Trophoblast cell (in vitro differentiated cells and primary cell): ENCODE measurements around the gene OR2AT4.
"Not testable (repeated sequence)": the region's sequence is repeated elsewhere in the genome, so short reads cannot be mapped to it uniquely, and the experiment has no call there.

ENCODE experiments used
- DNase-seq, 2 donors: peaks; one replicate each; pipeline ENCODE4 v3.0.0-alpha.2; 2016
- H2AFZ ChIP-seq: 2 replicates; pipeline ENCODE4 v1.6.1; 2013; ENCODE audit warnings: low read length, moderate library complexity, mild to moderate bottlenecking; ENCODE audit not compliant: insufficient read depth, poor library complexity
- H2AK5ac ChIP-seq: 2 replicates; pipeline ENCODE4 v1.6.1; 2013; ENCODE audit warnings: mild to moderate bottlenecking, low read length
- H2BK120ac ChIP-seq: 2 replicates; pipeline ENCODE4 v1.6.1; 2013; ENCODE audit warnings: low read length, mild to moderate bottlenecking, moderate library complexity; ENCODE audit not compliant: insufficient read depth, poor library complexity
- H2BK12ac ChIP-seq: 2 replicates; pipeline ENCODE4 v1.6.1; 2013; ENCODE audit warnings: mild to moderate bottlenecking, low read length, moderate library complexity
- H2BK5ac ChIP-seq: 2 replicates; pipeline ENCODE4 v1.6.1; 2013; ENCODE audit warnings: low read length, low read depth, moderate library complexity, mild to moderate bottlenecking; ENCODE audit not compliant: poor library complexity
- H3K14ac ChIP-seq: 2 replicates; pipeline ENCODE4 v1.6.1; 2013; ENCODE audit warnings: mild to moderate bottlenecking, low read length
- H3K18ac ChIP-seq: 2 replicates; pipeline ENCODE4 v1.6.1; 2013; ENCODE audit warnings: mild to moderate bottlenecking, low read length
- H3K23ac ChIP-seq: 2 replicates; pipeline ENCODE4 v1.6.1; 2013; ENCODE audit warnings: low read length
- H3K27ac ChIP-seq: 2 replicates; pipeline ENCODE4 v1.5.1; 2013; ENCODE audit warnings: low read depth, mild to moderate bottlenecking, inconsistent platforms, low read length, moderate library complexity
- H3K27me3 ChIP-seq: 2 replicates; pipeline ENCODE4 v1.6.1; 2013; ENCODE audit warnings: inconsistent platforms, mild to moderate bottlenecking, low read length, moderate library complexity; ENCODE audit not compliant: insufficient read depth
- H3K36me3 ChIP-seq, 2 experiments: 1 replicate in 1 of 2; 2 replicates in 1 of 2; pipeline ENCODE4 v1.6.1; 2013; ENCODE audit warnings: low read length in 2 of 2, mild to moderate bottlenecking in 2 of 2, moderate library complexity in 1 of 2; ENCODE audit not compliant: insufficient read depth in 2 of 2, control insufficient read depth in 1 of 2
- H3K4ac ChIP-seq: 2 replicates; pipeline ENCODE4 v1.6.1; 2013; ENCODE audit warnings: low read depth, mild to moderate bottlenecking, low read length, moderate library complexity
- H3K4me1 ChIP-seq, 2 experiments: 1 replicate in 1 of 2; 2 replicates in 1 of 2; pipeline ENCODE4 v1.6.1; 2013; ENCODE audit warnings: low read length in 2 of 2, mild to moderate bottlenecking in 2 of 2, moderate library complexity in 1 of 2; ENCODE audit not compliant: insufficient read depth in 2 of 2, control insufficient read depth in 1 of 2
- H3K4me2 ChIP-seq: 2 replicates; pipeline ENCODE4 v1.6.1; 2013; ENCODE audit warnings: inconsistent platforms, mild to moderate bottlenecking, low read length, moderate library complexity
- H3K4me3 ChIP-seq: 2 replicates; pipeline ENCODE4 v1.5.1; 2013; ENCODE audit warnings: mild to moderate bottlenecking, low read depth, low read length, inconsistent platforms
- H3K79me1 ChIP-seq: one replicate; pipeline ENCODE4 v1.6.1; 2013; ENCODE audit warnings: low read length
- H3K79me2 ChIP-seq: 2 replicates; pipeline ENCODE4 v1.6.1; 2013; ENCODE audit warnings: low read length, mild to moderate bottlenecking; ENCODE audit not compliant: control insufficient read depth, insufficient read depth, poor library complexity
- H3K9ac ChIP-seq: 2 replicates; pipeline ENCODE4 v1.6.1; 2013; ENCODE audit warnings: mild to moderate bottlenecking, low read length
- H3K9me3 ChIP-seq: 2 replicates; pipeline ENCODE4 v1.6.1; 2013; ENCODE audit warnings: low read depth, mild to moderate bottlenecking, control low read depth, inconsistent platforms, low read length; ENCODE audit not compliant: insufficient read depth
- H4K12ac ChIP-seq: 2 replicates; pipeline ENCODE4 v1.6.1; 2013; ENCODE audit warnings: low read depth, mild to moderate bottlenecking, low read length, moderate library complexity
- H4K8ac ChIP-seq: 2 replicates; pipeline ENCODE4 v1.6.1; 2013; ENCODE audit warnings: low read depth, mild to moderate bottlenecking, low read length, moderate library complexity
- H4K91ac ChIP-seq: one replicate; pipeline ENCODE4 v1.6.1; 2013; ENCODE audit warnings: low read depth, mild to moderate bottlenecking, low read length, moderate library complexity
- WGBS: extraction: QIAGEN DNeasy Blood & Tissue Kit; methylation state at CpG from one replicate; pipeline ENCODE4 v1.1.7; 2013; ENCODE audit warnings: missing lambda C conversion rate; ENCODE audit not compliant: insufficient read length, insufficient coverage; ENCODE audit errors: extremely low coverage; 5-methylcytosine and 5-hydroxymethylcytosine counted together

The OR2AT4 gene

DNA sequence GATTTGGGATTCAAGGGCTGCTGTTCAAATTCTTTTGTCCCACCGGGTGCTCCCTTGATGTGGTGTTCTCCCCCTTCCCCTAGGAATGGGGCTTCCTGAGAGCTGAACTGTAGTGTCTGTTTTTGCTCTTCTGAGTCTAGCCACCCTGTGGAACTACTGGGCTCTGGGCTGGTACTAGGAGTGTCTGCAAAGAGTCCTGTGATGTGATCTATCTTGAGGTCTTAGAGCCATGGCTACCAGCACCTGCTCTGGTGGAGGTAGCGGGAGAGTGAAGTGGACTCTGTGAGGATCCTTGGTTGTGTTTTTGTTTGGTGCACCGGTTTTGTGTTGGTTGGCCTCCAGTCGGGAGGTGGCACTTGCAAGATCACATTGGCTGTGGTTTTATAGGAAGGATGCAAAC is 46.2 kb downstream of the OR2AT4 start:
- Histone ChIP-seq H3K9ac (no peak overlapping the region), H2AFZ (no peak overlapping the region), H3K4ac (no peak overlapping the region), H3K79me1 (peaks cover 13% of the 10 kb centered on the region), H2BK5ac (no peak overlapping the region), H3K9me3 (peaks cover 3% of the 10 kb centered on the region), H3K23ac (no peak overlapping the region), H2AK5ac (no peak overlapping the region), H4K12ac (no peak overlapping the region), H3K27me3 (no peaks in the 10 kb centered on the region), H3K18ac (no peak overlapping the region), H3K4me1 (peaks cover 3 to 8% of the 10 kb centered on the region in 2 experiments), H3K4me2 (no peak overlapping the region), H3K36me3 (no peaks in the 10 kb centered on the region), H3K14ac (no peak overlapping the region), H4K8ac (no peak overlapping the region), H2BK12ac (no peak overlapping the region), H3K4me3 (no peak overlapping the region), H4K91ac (peak overlapping the region; percentile 37), H2BK120ac (no peak overlapping the region), H3K27ac (no peak overlapping the region), H3K79me2 (no peaks in the 10 kb centered on the region)
- WGBS: no CpG with 5 or more reads among the region's 4 CpGs
- no peak for DNase-seq

DNA sequence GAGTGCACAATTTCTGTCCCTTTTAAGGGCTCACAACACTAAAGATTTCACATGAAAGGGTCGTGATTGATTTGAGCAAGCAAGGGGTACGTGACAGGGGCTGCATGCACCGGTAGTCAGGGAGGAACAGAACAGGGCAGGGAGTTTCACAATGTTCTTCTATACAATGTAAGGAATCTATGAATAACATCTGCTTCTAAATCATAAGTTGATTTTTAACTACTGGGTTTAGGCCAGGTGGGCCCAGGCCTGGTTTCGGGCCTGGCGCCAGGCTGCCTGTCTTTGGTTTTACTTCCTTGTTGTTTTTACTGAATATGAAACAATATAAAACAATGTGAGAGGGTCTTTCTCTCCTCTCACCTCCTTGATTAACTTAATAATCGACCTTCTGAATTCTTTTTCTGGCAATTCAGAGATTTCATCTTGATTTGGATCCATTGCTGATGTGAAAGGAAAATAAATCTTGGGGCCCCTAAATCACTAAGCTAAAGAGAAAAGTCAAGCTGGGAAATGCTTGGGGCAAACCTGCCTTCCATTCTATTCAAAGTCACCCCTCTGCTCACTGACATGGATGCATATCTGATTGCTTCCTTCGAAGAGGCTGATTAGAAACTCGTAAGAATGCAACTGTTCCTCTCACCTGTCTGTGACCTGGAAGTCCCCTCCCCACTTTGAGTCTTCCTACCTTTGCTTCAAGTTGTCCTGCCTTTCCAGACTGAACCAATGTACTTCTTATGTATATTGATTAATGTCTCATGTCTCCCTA is 47.0 kb downstream of the OR2AT4 start:
- DNase-seq, H3K9ac ChIP-seq, H3K4me3 ChIP-seq, H3K9me3 ChIP-seq, H3K4ac ChIP-seq, H3K18ac ChIP-seq, H3K27ac ChIP-seq, H2AFZ ChIP-seq, H2BK120ac ChIP-seq, H4K12ac ChIP-seq, H2AK5ac ChIP-seq, H2BK12ac ChIP-seq, H3K79me2 ChIP-seq, H4K91ac ChIP-seq, H3K4me2 ChIP-seq, H3K36me3 ChIP-seq, H3K14ac ChIP-seq, H3K27me3 ChIP-seq, H2BK5ac ChIP-seq, H4K8ac ChIP-seq, H3K23ac ChIP-seq: not testable (repeated sequence)
- peaks cover 15% of the 10 kb centered on the region for H3K79me1 ChIP-seq
- H3K4me1 ChIP-seq: peaks cover 5 to 12% of the 10 kb centered on the region in 2 experiments
- no CpG with 5 or more reads among the region's 8 CpGs for WGBS

DNA sequence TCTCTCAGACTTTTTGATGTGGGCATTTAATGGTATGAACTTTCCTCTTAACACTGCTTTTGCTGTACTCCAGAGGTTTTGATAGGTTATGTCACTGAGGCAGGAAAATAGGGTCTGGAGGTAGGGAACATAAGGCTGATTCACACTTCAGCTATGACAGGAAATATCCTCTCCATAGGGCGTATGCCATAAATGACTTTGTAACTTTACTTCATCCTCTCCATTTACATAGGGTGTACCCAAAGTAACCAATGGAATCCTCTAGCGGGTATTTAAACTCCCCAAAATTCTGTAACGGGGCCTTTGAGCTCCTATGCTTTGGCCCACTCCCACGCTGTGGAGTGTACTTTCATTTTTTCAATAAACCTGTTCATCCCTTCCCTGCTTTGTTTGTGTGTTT is 49.5 kb downstream of the OR2AT4 start:
- Histone ChIP-seq H2AFZ (no peak overlapping the region), H3K4me3 (no peak overlapping the region), H3K9ac (no peak overlapping the region), H4K8ac (peak overlapping the region; percentile 61), H3K27me3 (no peaks in the 10 kb centered on the region), H4K12ac (no peak overlapping the region), H3K4me1 (peaks cover 7 to 17% of the 10 kb centered on the region in 2 experiments), H2AK5ac (no peak overlapping the region), H3K9me3 (peaks cover 3% of the 10 kb centered on the region), H2BK12ac (peak overlapping the region; percentile 59), H3K4me2 (no peak overlapping the region), H3K27ac (peak overlapping the region; percentile 87), H3K18ac (no peak overlapping the region), H3K14ac (no peak overlapping the region), H4K91ac (peak overlapping the region; percentile 35), H3K23ac (no peak overlapping the region), H3K79me1 (peaks cover 20% of the 10 kb centered on the region), H2BK5ac (peak overlapping the region; percentile 91), H3K79me2 (no peaks in the 10 kb centered on the region), H3K36me3 (no peaks in the 10 kb centered on the region), H3K4ac (peak overlapping the region; percentile 64), H2BK120ac (no peak overlapping the region)
- WGBS: no CpG with 5 or more reads among the region's 4 CpGs
- DNase-seq: peak in 1 of 2 donors; percentile 80

DNA sequence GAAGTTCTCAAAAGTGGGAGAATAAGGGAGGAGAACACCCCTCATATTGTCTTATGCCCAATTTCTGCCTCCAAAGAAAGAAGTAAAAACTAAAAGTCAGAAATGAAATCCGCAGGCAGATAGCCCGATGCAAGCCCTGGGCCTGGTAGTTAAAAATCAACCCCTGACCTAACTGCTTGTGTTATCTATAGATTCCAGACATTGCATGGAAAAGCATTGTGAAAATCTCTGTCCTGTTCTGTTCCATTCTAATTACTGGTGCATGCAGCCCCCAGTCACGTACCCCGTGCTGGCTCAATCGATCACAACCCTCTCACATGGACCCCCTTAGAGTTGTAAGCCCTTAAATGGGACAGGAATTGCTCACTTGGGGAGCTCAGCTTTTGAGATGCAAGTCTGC is 50.0 kb downstream of the OR2AT4 start:
- peak overlapping the region; percentile 54 for H2BK5ac ChIP-seq
- no CpG with 5 or more reads among the region's 5 CpGs for WGBS
- H3K27ac ChIP-seq: peak overlapping the region; percentile 87

More for the DNA sequence above, 50.0 kb downstream of the OR2AT4 start:
- H3K14ac ChIP-seq, H4K12ac ChIP-seq, H3K79me2 ChIP-seq, H3K23ac ChIP-seq, H3K9ac ChIP-seq, H3K4ac ChIP-seq, H2AK5ac ChIP-seq, H3K9me3 ChIP-seq, H2BK12ac ChIP-seq, H2BK120ac ChIP-seq, H3K36me3 ChIP-seq, H3K4me3 ChIP-seq, H3K18ac ChIP-seq, H2AFZ ChIP-seq, H3K4me2 ChIP-seq, H3K27me3 ChIP-seq: not testable (repeated sequence)
- H3K79me1 ChIP-seq: peaks cover 20% of the 10 kb centered on the region
- H4K91ac ChIP-seq: peak overlapping the region; percentile 66
- peak in 1 of 2 donors; percentile 63 for DNase-seq
- peak overlapping the region; percentile 13 for H4K8ac ChIP-seq
- peaks cover 7 to 17% of the 10 kb centered on the region in 2 experiments for H3K4me1 ChIP-seq
